Fibroblast of mammary gland (primary cell): ENCODE data around the gene BCL2L1.

Source experiments
- DNase-seq: peaks from one replicate; pipeline ENCODE4 v3.0.0-alpha.2; 2010; ENCODE audit warnings: low read depth
- H3K4me3 ChIP-seq: 2 replicates; pipeline ENCODE4 v1.5.1; 2011; ENCODE audit warnings: low read depth, mild to moderate bottlenecking, low read length, moderate library complexity; ENCODE audit not compliant: control insufficient read depth
- TF ChIP-seq, protein P1 (sequence below): conservative IDR thresholded peaks from 2 replicates; pipeline ENCODE4 v1.5.1; 2011; ENCODE audit warnings: low read depth, low read length, inconsistent platforms; ENCODE audit not compliant: control insufficient read depth, insufficient read depth

Gene BCL2L1

DNA sequence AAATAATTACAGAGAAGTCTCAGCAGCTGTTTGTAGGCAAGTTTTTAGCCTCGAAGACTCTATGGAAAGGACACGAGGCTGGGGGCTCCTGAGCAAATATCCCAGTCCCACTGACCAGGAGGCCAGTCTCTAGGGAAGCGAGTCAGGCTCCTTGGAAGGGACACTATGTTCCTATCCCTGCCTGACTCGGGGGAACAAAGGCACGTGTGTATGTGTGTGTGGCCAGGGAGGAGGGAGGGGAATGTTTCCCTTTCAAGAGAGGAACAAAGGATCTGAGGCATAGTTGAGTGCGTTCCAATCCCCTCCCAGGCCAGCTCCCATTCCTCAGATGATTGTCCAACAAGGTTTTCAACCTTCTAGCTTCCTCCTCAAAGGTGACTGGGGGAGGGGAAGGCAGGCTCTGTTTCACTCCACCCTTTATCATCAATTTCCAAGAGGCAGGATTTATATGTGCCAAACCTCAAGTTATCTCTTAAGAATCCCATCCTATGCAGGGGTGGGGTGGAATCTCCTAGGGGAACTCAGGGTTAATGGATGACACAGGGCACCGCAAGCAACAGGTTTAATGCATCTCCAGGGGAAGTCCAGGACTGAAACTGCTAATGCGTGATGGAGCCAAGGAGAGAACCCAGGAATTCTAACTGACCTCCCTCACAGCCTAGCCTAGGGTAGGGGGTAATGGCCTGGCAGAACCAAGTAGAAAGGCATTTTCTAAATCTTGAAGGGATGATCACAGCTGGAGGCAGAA, 9.9 kb downstream of the BCL2L1 start:
- peak; percentile 90 for DNase-seq
- TF ChIP-seq, protein P1, sequence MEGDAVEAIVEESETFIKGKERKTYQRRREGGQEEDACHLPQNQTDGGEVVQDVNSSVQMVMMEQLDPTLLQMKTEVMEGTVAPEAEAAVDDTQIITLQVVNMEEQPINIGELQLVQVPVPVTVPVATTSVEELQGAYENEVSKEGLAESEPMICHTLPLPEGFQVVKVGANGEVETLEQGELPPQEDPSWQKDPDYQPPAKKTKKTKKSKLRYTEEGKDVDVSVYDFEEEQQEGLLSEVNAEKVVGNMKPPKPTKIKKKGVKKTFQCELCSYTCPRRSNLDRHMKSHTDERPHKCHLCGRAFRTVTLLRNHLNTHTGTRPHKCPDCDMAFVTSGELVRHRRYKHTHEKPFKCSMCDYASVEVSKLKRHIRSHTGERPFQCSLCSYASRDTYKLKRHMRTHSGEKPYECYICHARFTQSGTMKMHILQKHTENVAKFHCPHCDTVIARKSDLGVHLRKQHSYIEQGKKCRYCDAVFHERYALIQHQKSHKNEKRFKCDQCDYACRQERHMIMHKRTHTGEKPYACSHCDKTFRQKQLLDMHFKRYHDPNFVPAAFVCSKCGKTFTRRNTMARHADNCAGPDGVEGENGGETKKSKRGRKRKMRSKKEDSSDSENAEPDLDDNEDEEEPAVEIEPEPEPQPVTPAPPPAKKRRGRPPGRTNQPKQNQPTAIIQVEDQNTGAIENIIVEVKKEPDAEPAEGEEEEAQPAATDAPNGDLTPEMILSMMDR, result no peak

GRCh38 chr20:31712112-31712553, 10.5 kb downstream of the BCL2L1 start:
- no peak overlapping the region for H3K4me3 ChIP-seq
- TF ChIP-seq, protein P1, result no peak

More for the DNA sequence above, 9.9 kb downstream of the BCL2L1 start:
- H3K4me3 ChIP-seq, result peak overlapping the region; percentile 35

DNA sequence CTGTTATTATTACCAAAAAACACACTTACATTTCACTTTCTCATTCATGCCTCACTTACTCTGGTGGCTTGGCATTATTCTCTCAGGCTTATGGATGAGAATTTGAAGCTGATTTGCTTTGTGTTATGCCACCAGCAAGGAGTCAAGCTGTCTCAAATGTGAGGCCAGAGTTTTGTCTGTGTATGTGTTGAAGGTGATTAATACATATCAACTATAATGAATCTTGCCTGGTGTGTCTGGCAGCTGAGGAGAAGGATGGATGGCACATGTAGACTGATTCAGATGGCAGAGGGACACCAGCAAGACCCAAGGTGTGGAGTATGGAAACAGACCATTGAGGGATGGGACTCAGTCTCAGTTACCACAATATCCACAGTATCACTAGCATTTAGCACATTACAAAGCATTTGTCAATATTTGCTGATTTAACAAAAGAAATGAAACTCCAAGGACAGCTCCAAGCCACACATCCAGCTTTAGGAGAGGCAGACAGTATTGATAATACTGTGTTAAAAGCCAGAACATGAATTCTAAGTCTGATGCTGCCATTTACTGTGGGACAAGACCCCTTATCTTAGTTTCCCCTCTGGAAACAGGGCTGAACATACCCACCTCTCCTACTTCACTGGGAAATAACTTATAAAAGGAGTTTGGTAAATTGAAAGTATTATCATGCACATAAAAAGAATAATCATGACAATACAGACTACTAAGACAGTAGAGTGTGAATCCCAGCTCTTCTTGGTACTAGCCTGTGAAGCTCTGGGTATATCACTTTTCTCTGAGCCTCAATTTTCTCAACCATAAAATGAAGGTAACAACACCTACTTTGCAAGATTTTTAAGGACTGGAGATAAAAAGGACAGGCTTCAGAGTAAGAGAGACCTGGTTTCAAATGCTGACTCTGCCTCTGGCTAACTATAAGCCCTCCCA, 11.2 kb downstream of the BCL2L1 start:
- no peak overlapping the region for H3K4me3 ChIP-seq
- TF ChIP-seq, protein P1, result no peak
- no peak for DNase-seq

More at GRCh38 chr20:31712112-31712553, 10.5 kb downstream of the BCL2L1 start:
- no peak for DNase-seq

DNA sequence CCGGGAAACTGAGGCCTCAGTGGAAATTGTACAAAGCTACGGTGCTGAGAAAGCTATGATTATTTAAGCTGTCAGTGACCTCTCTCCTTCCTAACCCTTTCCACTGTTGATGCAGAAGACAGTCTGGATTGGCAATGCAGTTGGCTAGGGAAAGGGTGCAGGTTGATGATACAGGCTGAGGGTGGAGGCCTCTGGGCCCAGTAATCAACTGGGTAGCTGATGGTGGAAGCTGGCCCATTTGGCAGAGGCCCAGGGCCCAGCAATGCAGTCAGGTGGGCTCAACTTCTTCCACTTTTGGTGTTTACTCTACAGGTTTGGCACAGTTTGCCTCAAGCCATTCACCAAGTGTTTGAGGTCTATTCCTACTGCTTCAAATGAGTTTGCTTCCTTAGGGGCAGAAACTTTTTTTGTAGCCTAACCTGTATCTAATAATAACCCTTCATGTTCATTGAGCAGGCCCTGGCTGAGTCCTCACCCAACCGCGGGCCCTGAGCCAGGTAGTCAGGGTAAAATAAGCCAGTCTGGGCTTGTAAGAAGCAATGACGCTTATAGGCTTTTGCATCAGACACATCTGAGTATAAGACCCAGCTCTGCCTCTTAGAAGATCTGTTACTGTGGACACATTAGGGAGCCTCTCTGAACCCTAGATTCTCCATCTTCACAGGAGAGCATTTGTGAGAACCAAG, 12.1 kb downstream of the BCL2L1 start:
- DNase-seq, result no peak
- no peak overlapping the region for H3K4me3 ChIP-seq
- TF ChIP-seq, protein P1, result no peak

GRCh38 chr20:31709939-31710338, 12.7 kb downstream of the BCL2L1 start:
- TF ChIP-seq, protein P1, result no peak
- no peak for DNase-seq
- H3K4me3 ChIP-seq, result no peak overlapping the region
